ENCODE data around the gene AFF3.

Gene AFF3

GRCh38 chr2:99636144-99637034 lies 506.0 kb downstream of the AFF3 start:
- H4K91ac ChIP-seq (ENCODE audit: low read length) = no peak overlapping the region
- H3K36me3 ChIP-seq (ENCODE audit: control insufficient read depth in 1 of 2, insufficient read depth in 2 of 2, low read depth in 1 of 2, low read length in 2 of 2) = peaks cover 0 to 21% of the 10 kb centered on the region in 2 experiments
- H3K9ac ChIP-seq (ENCODE audit: low read length) = no peak overlapping the region
- H2BK5ac ChIP-seq (ENCODE audit: low read depth, low read length, poor library complexity, severe bottlenecking) = no peak overlapping the region
- peaks cover 14% of the 10 kb centered on the region for H3K9me3 ChIP-seq (ENCODE audit: control insufficient read depth, low read length)
- no peak overlapping the region for H2AK5ac ChIP-seq (ENCODE audit: low read length, severe bottlenecking)
- no peak overlapping the region for H3K4me3 ChIP-seq (ENCODE audit: insufficient read depth in 1 of 2, low read depth in 1 of 2, low read length in 2 of 2)
- WGBS = 93% methylated on average over 18 of the region's 19 CpGs
- no peak overlapping the region for H2AFZ ChIP-seq (ENCODE audit: low read depth, low read length)
- no peak overlapping the region for H4K8ac ChIP-seq (ENCODE audit: low read length)
- no peak overlapping the region for H3K27ac ChIP-seq (ENCODE audit: low read length, poor library complexity, severe bottlenecking)
- H3K18ac ChIP-seq (ENCODE audit: low read depth in 1 of 2, low read length in 2 of 2) = no peak overlapping the region
- no peak for DNase-seq
- no peak overlapping the region for H3K4me2 ChIP-seq (ENCODE audit: low read length, poor library complexity, severe bottlenecking)
- no peak overlapping the region for H2BK15ac ChIP-seq (ENCODE audit: low read depth, poor library complexity, severe bottlenecking)
- peaks cover 11% of the 10 kb centered on the region for H3K4me1 ChIP-seq (ENCODE audit: control insufficient read depth, insufficient read depth, low read depth, low read length)
- peaks cover 0 to 48% of the 10 kb centered on the region in 2 experiments for H3K27me3 ChIP-seq (ENCODE audit: control insufficient read depth in 1 of 2, insufficient read depth in 1 of 2, low read length in 2 of 2)
- no peak overlapping the region for H2BK12ac ChIP-seq (ENCODE audit: low read length in 2 of 2)
- peak overlapping the region in 1 of 2 experiments; percentile 14 for H3K14ac ChIP-seq (ENCODE audit: low read length in 2 of 2)
- H3K79me1 ChIP-seq (replicated peaks; ENCODE audit: low read length, poor library complexity, severe bottlenecking) = peaks cover 12% of the 10 kb centered on the region
- H2BK120ac ChIP-seq (ENCODE audit: low read depth, low read length) = no peak overlapping the region
- H3K4ac ChIP-seq (ENCODE audit: low read depth in 1 of 2, low read length in 2 of 2) = no peak overlapping the region
- H3K23ac ChIP-seq (ENCODE audit: low read length in 2 of 2) = no peak overlapping the region

- Histone ChIP-seq H2BK12ac (ENCODE audit: low read length in 2 of 2) (no peak overlapping the region), H3K14ac (ENCODE audit: low read length in 2 of 2) (no peak overlapping the region), H3K4me1 (ENCODE audit: control insufficient read depth, insufficient read depth, low read depth, low read length) (peaks cover 8% of the 10 kb centered on the region), H2AK5ac (ENCODE audit: low read length, severe bottlenecking) (no peak overlapping the region), H2BK120ac (ENCODE audit: low read depth, low read length) (no peak overlapping the region), H3K18ac (ENCODE audit: low read depth in 1 of 2, low read length in 2 of 2) (no peak overlapping the region), H3K4ac (ENCODE audit: low read depth in 1 of 2, low read length in 2 of 2) (no peak overlapping the region), H4K8ac (ENCODE audit: low read length) (no peak overlapping the region), H2AFZ (ENCODE audit: low read depth, low read length) (no peak overlapping the region), H3K27me3 (ENCODE audit: control insufficient read depth in 1 of 2, insufficient read depth in 1 of 2, low read length in 2 of 2) (peaks cover 0 to 49% of the 10 kb centered on the region in 2 experiments), H3K4me2 (ENCODE audit: low read length, poor library complexity, severe bottlenecking) (no peak overlapping the region), H3K9ac (ENCODE audit: low read length) (no peak overlapping the region), H3K9me3 (ENCODE audit: control insufficient read depth, low read length) (peaks cover 16% of the 10 kb centered on the region), H3K36me3 (ENCODE audit: control insufficient read depth in 1 of 2, insufficient read depth in 2 of 2, low read depth in 1 of 2, low read length in 2 of 2) (peaks cover 0 to 25% of the 10 kb centered on the region in 2 experiments), H2BK5ac (ENCODE audit: low read depth, low read length, poor library complexity, severe bottlenecking) (no peak overlapping the region), H3K4me3 (ENCODE audit: insufficient read depth in 1 of 2, low read depth in 1 of 2, low read length in 2 of 2) (no peak overlapping the region), H3K23ac (ENCODE audit: low read length in 2 of 2) (no peak overlapping the region), H3K27ac (ENCODE audit: low read length, poor library complexity, severe bottlenecking) (no peak overlapping the region), H3K79me1 (replicated peaks; ENCODE audit: low read length, poor library complexity, severe bottlenecking) (peaks cover 13% of the 10 kb centered on the region), H4K91ac (ENCODE audit: low read length) (no peak overlapping the region), H2BK15ac (ENCODE audit: low read depth, poor library complexity, severe bottlenecking) (no peak overlapping the region)
- WGBS = 100% methylated on average over 4 of the region's 4 CpGs
- DNase-seq = no peak
Observed at GRCh38 chr2:99635710-99636109, 506.7 kb downstream of the AFF3 start.

DNA sequence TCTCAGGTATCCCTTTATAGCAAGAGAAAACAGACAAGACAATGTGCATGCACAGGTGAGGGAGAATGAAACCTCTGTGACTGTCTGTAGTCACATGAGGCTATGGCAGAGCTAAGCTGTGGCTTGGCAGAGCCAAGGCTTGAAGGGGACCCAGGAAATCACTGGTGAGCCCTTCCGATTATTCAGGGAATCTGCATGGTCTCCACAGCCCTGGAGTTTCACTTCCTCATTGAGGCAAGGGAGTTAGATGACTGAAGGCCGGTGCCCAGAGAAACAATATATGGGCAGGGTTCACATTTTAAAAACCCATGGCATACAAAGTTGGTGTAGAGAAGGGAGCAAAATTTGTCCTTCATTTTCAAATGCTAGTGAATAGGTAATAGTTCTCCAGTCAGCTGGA lies 508.2 kb downstream of the AFF3 start:
- Histone ChIP-seq H3K4ac (ENCODE audit: low read depth in 1 of 2, low read length in 2 of 2) (no peak overlapping the region), H3K4me1 (ENCODE audit: control insufficient read depth, insufficient read depth, low read depth, low read length) (peaks cover 7% of the 10 kb centered on the region), H3K14ac (ENCODE audit: low read length in 2 of 2) (no peak overlapping the region), H3K23ac (ENCODE audit: low read length in 2 of 2) (no peak overlapping the region), H3K9me3 (ENCODE audit: control insufficient read depth, low read length) (peaks cover 16% of the 10 kb centered on the region), H2BK15ac (ENCODE audit: low read depth, poor library complexity, severe bottlenecking) (no peak overlapping the region), H3K36me3 (ENCODE audit: control insufficient read depth in 1 of 2, insufficient read depth in 2 of 2, low read depth in 1 of 2, low read length in 2 of 2) (peaks cover 0 to 28% of the 10 kb centered on the region in 2 experiments), H3K18ac (ENCODE audit: low read depth in 1 of 2, low read length in 2 of 2) (no peak overlapping the region), H3K27ac (ENCODE audit: low read length, poor library complexity, severe bottlenecking) (no peak overlapping the region), H2BK5ac (ENCODE audit: low read depth, low read length, poor library complexity, severe bottlenecking) (no peak overlapping the region), H3K9ac (ENCODE audit: low read length) (no peak overlapping the region), H2BK120ac (ENCODE audit: low read depth, low read length) (no peak overlapping the region), H2AFZ (ENCODE audit: low read depth, low read length) (no peak overlapping the region), H4K91ac (ENCODE audit: low read length) (no peak overlapping the region), H2AK5ac (ENCODE audit: low read length, severe bottlenecking) (no peak overlapping the region), H2BK12ac (ENCODE audit: low read length in 2 of 2) (no peak overlapping the region), H3K4me2 (ENCODE audit: low read length, poor library complexity, severe bottlenecking) (no peak overlapping the region), H3K79me1 (replicated peaks; ENCODE audit: low read length, poor library complexity, severe bottlenecking) (peaks cover 14% of the 10 kb centered on the region), H4K8ac (ENCODE audit: low read length) (no peak overlapping the region), H3K27me3 (ENCODE audit: control insufficient read depth in 1 of 2, insufficient read depth in 1 of 2, low read length in 2 of 2) (peaks cover 0 to 43% of the 10 kb centered on the region in 2 experiments), H3K4me3 (ENCODE audit: insufficient read depth in 1 of 2, low read depth in 1 of 2, low read length in 2 of 2) (no peak overlapping the region)
- WGBS = 95% methylated on average over 2 of the region's 2 CpGs
- DNase-seq = no peak

- WGBS = 75% methylated on average over 2 of the region's 3 CpGs
- H2BK120ac ChIP-seq (ENCODE audit: low read depth, low read length) = no peak overlapping the region
- H3K79me1 ChIP-seq (replicated peaks; ENCODE audit: low read length, poor library complexity, severe bottlenecking) = peaks cover 13% of the 10 kb centered on the region
- no peak overlapping the region for H3K23ac ChIP-seq (ENCODE audit: low read length in 2 of 2)
- no peak for DNase-seq
- H3K4me1 ChIP-seq (ENCODE audit: control insufficient read depth, insufficient read depth, low read depth, low read length) = peaks cover 3% of the 10 kb centered on the region
- H2BK12ac ChIP-seq (ENCODE audit: low read length in 2 of 2) = no peak overlapping the region
- H3K36me3 ChIP-seq (ENCODE audit: control insufficient read depth in 1 of 2, insufficient read depth in 2 of 2, low read depth in 1 of 2, low read length in 2 of 2) = peaks cover 0 to 27% of the 10 kb centered on the region in 2 experiments
- H3K27me3 ChIP-seq (ENCODE audit: control insufficient read depth in 1 of 2, insufficient read depth in 1 of 2, low read length in 2 of 2) = peaks cover 0 to 29% of the 10 kb centered on the region in 2 experiments
- no peak overlapping the region for H4K91ac ChIP-seq (ENCODE audit: low read length)
- H2BK15ac ChIP-seq (ENCODE audit: low read depth, poor library complexity, severe bottlenecking) = no peak overlapping the region
- H3K18ac ChIP-seq (ENCODE audit: low read depth in 1 of 2, low read length in 2 of 2) = no peak overlapping the region
- no peak overlapping the region for H2AK5ac ChIP-seq (ENCODE audit: low read length, severe bottlenecking)
- H3K9ac ChIP-seq (ENCODE audit: low read length) = no peak overlapping the region
- no peak overlapping the region for H3K4me2 ChIP-seq (ENCODE audit: low read length, poor library complexity, severe bottlenecking)
- H3K9me3 ChIP-seq (ENCODE audit: control insufficient read depth, low read length) = peaks cover 16% of the 10 kb centered on the region
- H3K4ac ChIP-seq (ENCODE audit: low read depth in 1 of 2, low read length in 2 of 2) = no peak overlapping the region
- no peak overlapping the region for H3K27ac ChIP-seq (ENCODE audit: low read length, poor library complexity, severe bottlenecking)
- no peak overlapping the region for H3K4me3 ChIP-seq (ENCODE audit: insufficient read depth in 1 of 2, low read depth in 1 of 2, low read length in 2 of 2)
- no peak overlapping the region for H4K8ac ChIP-seq (ENCODE audit: low read length)
- H2AFZ ChIP-seq (ENCODE audit: low read depth, low read length) = no peak overlapping the region
- H3K14ac ChIP-seq (ENCODE audit: low read length in 2 of 2) = no peak overlapping the region
- no peak overlapping the region for H2BK5ac ChIP-seq (ENCODE audit: low read depth, low read length, poor library complexity, severe bottlenecking)
Observed at GRCh38 chr2:99631700-99632099, 510.7 kb downstream of the AFF3 start.

All from mesenchymal stem cell (in vitro differentiated cells and primary cell).